Mesenchymal stem cell (in vitro differentiated cells and primary cell): ENCODE results near the gene SRPRB.

ENCODE experiments used
- DNase-seq: peaks from one replicate; pipeline ENCODE4 v3.0.0-alpha.2; 2013
- H2AFZ ChIP-seq: one replicate; pipeline ENCODE4 v1.6.1; 2013; ENCODE audit warnings: low read depth, mild to moderate bottlenecking, control low read depth, inconsistent platforms, low read length, moderate library complexity
- H2AK5ac ChIP-seq: 2 replicates; pipeline ENCODE4 v1.6.1; 2013; ENCODE audit warnings: low read length, moderate library complexity, mild to moderate bottlenecking, inconsistent platforms; ENCODE audit not compliant: severe bottlenecking
- H2BK120ac ChIP-seq: one replicate; pipeline ENCODE4 v1.6.1; 2013; ENCODE audit warnings: low read depth, mild to moderate bottlenecking, inconsistent platforms, low read length, moderate library complexity
- H2BK12ac ChIP-seq, 2 experiments: one replicate each; pipeline ENCODE4 v1.6.1; 2013; ENCODE audit warnings: inconsistent platforms in 2 of 2, low read length in 2 of 2, mild to moderate bottlenecking in 2 of 2, moderate library complexity in 2 of 2, control low read depth in 1 of 2
- H2BK15ac ChIP-seq: one replicate; pipeline ENCODE4 v1.6.1; 2013; ENCODE audit warnings: mild to moderate bottlenecking, low read depth, inconsistent platforms; ENCODE audit not compliant: poor library complexity, severe bottlenecking
- H2BK5ac ChIP-seq: 2 replicates; pipeline ENCODE4 v1.6.1; 2013; ENCODE audit warnings: low read depth, mild to moderate bottlenecking, low read length, control low read depth, inconsistent platforms; ENCODE audit not compliant: poor library complexity, severe bottlenecking
- H3K14ac ChIP-seq, 2 experiments: one replicate each; pipeline ENCODE4 v1.6.1; 2013; ENCODE audit warnings: inconsistent platforms in 2 of 2, low read length in 2 of 2, control low read depth in 1 of 2, mild to moderate bottlenecking in 1 of 2, moderate library complexity in 1 of 2
- H3K18ac ChIP-seq, 2 experiments: one replicate each; pipeline ENCODE4 v1.6.1; 2013; ENCODE audit warnings: inconsistent platforms in 2 of 2, low read length in 2 of 2, control low read depth in 1 of 2, low read depth in 1 of 2, mild to moderate bottlenecking in 1 of 2
- H3K23ac ChIP-seq, 2 experiments: one replicate each; pipeline ENCODE4 v1.6.1; 2013; ENCODE audit warnings: inconsistent platforms in 2 of 2, low read length in 2 of 2, mild to moderate bottlenecking in 2 of 2, moderate library complexity in 2 of 2, control low read depth in 1 of 2
- H3K27ac ChIP-seq: 2 replicates; pipeline ENCODE4 v1.5.1; 2013; ENCODE audit warnings: mild to moderate bottlenecking, moderate library complexity, low read length, control low read depth, inconsistent platforms; ENCODE audit not compliant: poor library complexity, severe bottlenecking
- H3K27me3 ChIP-seq, 2 experiments: 2 replicates each; pipeline versions ENCODE4 v1.6.1 to v1.7.0; 2013; ENCODE audit warnings: low read length in 2 of 2, mild to moderate bottlenecking in 2 of 2, moderate library complexity in 2 of 2, control low read depth in 1 of 2, inconsistent platforms in 1 of 2; ENCODE audit not compliant: control insufficient read depth in 1 of 2, insufficient read depth in 1 of 2
- H3K36me3 ChIP-seq, 2 experiments: 2 replicates each; pipeline versions ENCODE4 v1.6.1 to v1.7.0; 2013; ENCODE audit warnings: low read length in 2 of 2, control low read depth in 1 of 2, inconsistent platforms in 1 of 2, low read depth in 1 of 2, mild to moderate bottlenecking in 1 of 2; ENCODE audit not compliant: insufficient read depth in 2 of 2, control insufficient read depth in 1 of 2
- H3K4ac ChIP-seq, 2 experiments: one replicate each; pipeline ENCODE4 v1.6.1; 2013; ENCODE audit warnings: inconsistent platforms in 2 of 2, low read length in 2 of 2, mild to moderate bottlenecking in 2 of 2, moderate library complexity in 2 of 2, control low read depth in 1 of 2, low read depth in 1 of 2
- H3K4me1 ChIP-seq: 2 replicates; pipeline ENCODE4 v1.6.1; 2013; ENCODE audit warnings: low read depth, low read length, control low read depth; ENCODE audit not compliant: control insufficient read depth, insufficient read depth
- H3K4me2 ChIP-seq: 2 replicates; pipeline ENCODE4 v1.6.1; 2013; ENCODE audit warnings: low read length, mild to moderate bottlenecking, inconsistent platforms; ENCODE audit not compliant: poor library complexity, severe bottlenecking
- H3K4me3 ChIP-seq, 2 experiments: 2 replicates each; pipeline versions ENCODE4 v1.5.1 to v1.7.0; 2013; ENCODE audit warnings: low read length in 2 of 2, mild to moderate bottlenecking in 2 of 2, control low read depth in 1 of 2, low read depth in 1 of 2; ENCODE audit not compliant: insufficient read depth in 1 of 2
- H3K79me1 ChIP-seq: replicated peaks from 2 replicates; pipeline ENCODE4 v1.6.1; 2013; ENCODE audit warnings: mild to moderate bottlenecking, control low read depth, low read length, inconsistent platforms; ENCODE audit not compliant: poor library complexity, severe bottlenecking
- H3K9ac ChIP-seq: 2 replicates; pipeline ENCODE4 v1.7.0; 2013; ENCODE audit warnings: mild to moderate bottlenecking, low read length, moderate library complexity
- H3K9me3 ChIP-seq: 2 replicates; pipeline ENCODE4 v1.7.0; 2013; ENCODE audit warnings: mild to moderate bottlenecking, low read length; ENCODE audit not compliant: control insufficient read depth
- H4K8ac ChIP-seq: one replicate; pipeline ENCODE4 v1.6.1; 2013; ENCODE audit warnings: inconsistent platforms, mild to moderate bottlenecking, low read length, moderate library complexity
- H4K91ac ChIP-seq: one replicate; pipeline ENCODE4 v1.6.1; 2013; ENCODE audit warnings: mild to moderate bottlenecking, low read length, inconsistent platforms
- WGBS: methylation state at CpG from one replicate; pipeline ENCODE4 v1.1.7; 2013; ENCODE audit warnings: mixed read lengths; 5-methylcytosine and 5-hydroxymethylcytosine counted together

SRPRB gene

GRCh38 chr3:133832802-133833144 lies 27.2 kb downstream of the SRPRB start:
- no peak overlapping the region for H2BK5ac ChIP-seq
- no peak overlapping the region for H3K4me2 ChIP-seq
- H3K14ac ChIP-seq: peak overlapping the region in 1 of 2 experiments; percentile 6
- no peak overlapping the region for H4K8ac ChIP-seq
- no peak overlapping the region for H2AK5ac ChIP-seq
- no peak overlapping the region for H3K4me3 ChIP-seq
- H3K4me1 ChIP-seq: peaks cover 2% of the 10 kb centered on the region
- H3K18ac ChIP-seq: no peak overlapping the region
- no peak overlapping the region for H2AFZ ChIP-seq
- no peak overlapping the region for H2BK15ac ChIP-seq
- no peak for DNase-seq
- no peak overlapping the region for H3K23ac ChIP-seq
- H3K27ac ChIP-seq: no peak overlapping the region
- no peaks in the 10 kb centered on the region for H3K9me3 ChIP-seq
- no peak overlapping the region for H3K4ac ChIP-seq
- H4K91ac ChIP-seq: no peak overlapping the region
- WGBS: 92% methylated on average over 10 of the region's 10 CpGs
- no peak overlapping the region for H3K9ac ChIP-seq
- H3K27me3 ChIP-seq: peaks cover 10 to 12% of the 10 kb centered on the region in 2 experiments
- H2BK120ac ChIP-seq: no peak overlapping the region
- peaks cover 0 to 22% of the 10 kb centered on the region in 2 experiments for H3K36me3 ChIP-seq
- no peak overlapping the region for H2BK12ac ChIP-seq
- H3K79me1 ChIP-seq: no peaks in the 10 kb centered on the region

GRCh38 chr3:133833267-133833666 lies 27.7 kb downstream of the SRPRB start:
- no peak overlapping the region for H3K27ac ChIP-seq
- H3K9ac ChIP-seq: no peak overlapping the region
- no peak overlapping the region for H2AK5ac ChIP-seq
- no peak overlapping the region for H4K8ac ChIP-seq
- H3K27me3 ChIP-seq: peaks cover 11 to 12% of the 10 kb centered on the region in 2 experiments
- no peaks in the 10 kb centered on the region for H3K9me3 ChIP-seq
- no peak overlapping the region for H2BK120ac ChIP-seq
- no peak overlapping the region for H3K14ac ChIP-seq
- no peak overlapping the region for H3K4me3 ChIP-seq
- H3K79me1 ChIP-seq: no peaks in the 10 kb centered on the region
- H3K18ac ChIP-seq: no peak overlapping the region
- peaks cover 0 to 22% of the 10 kb centered on the region in 2 experiments for H3K36me3 ChIP-seq
- no peak overlapping the region for H2AFZ ChIP-seq
- DNase-seq: no peak
- H3K4ac ChIP-seq: no peak overlapping the region
- no peak overlapping the region for H4K91ac ChIP-seq
- peaks cover 2% of the 10 kb centered on the region for H3K4me1 ChIP-seq
- H2BK15ac ChIP-seq: no peak overlapping the region
- 74% methylated on average over 5 of the region's 5 CpGs for WGBS
- no peak overlapping the region for H2BK12ac ChIP-seq
- no peak overlapping the region for H2BK5ac ChIP-seq
- H3K23ac ChIP-seq: no peak overlapping the region
- no peak overlapping the region for H3K4me2 ChIP-seq

GRCh38 chr3:133833880-133834620 lies 28.4 kb downstream of the SRPRB start:
- Histone ChIP-seq H3K4me2 (no peak overlapping the region), H3K9me3 (no peaks in the 10 kb centered on the region), H2AK5ac (no peak overlapping the region), H3K23ac (no peak overlapping the region), H3K4ac (no peak overlapping the region), H3K27ac (no peak overlapping the region), H3K36me3 (peaks cover 0 to 26% of the 10 kb centered on the region in 2 experiments), H3K27me3 (peaks cover 11 to 12% of the 10 kb centered on the region in 2 experiments), H2BK120ac (no peak overlapping the region), H2BK12ac (no peak overlapping the region), H3K79me1 (no peaks in the 10 kb centered on the region), H2AFZ (no peak overlapping the region), H3K4me3 (no peak overlapping the region), H3K18ac (no peak overlapping the region), H2BK15ac (no peak overlapping the region), H4K8ac (no peak overlapping the region), H4K91ac (no peak overlapping the region), H3K4me1 (peaks cover 2% of the 10 kb centered on the region), H2BK5ac (no peak overlapping the region), H3K9ac (no peak overlapping the region), H3K14ac (no peak overlapping the region)
- 90% methylated on average over 11 of the region's 13 CpGs for WGBS
- DNase-seq: no peak

DNA sequence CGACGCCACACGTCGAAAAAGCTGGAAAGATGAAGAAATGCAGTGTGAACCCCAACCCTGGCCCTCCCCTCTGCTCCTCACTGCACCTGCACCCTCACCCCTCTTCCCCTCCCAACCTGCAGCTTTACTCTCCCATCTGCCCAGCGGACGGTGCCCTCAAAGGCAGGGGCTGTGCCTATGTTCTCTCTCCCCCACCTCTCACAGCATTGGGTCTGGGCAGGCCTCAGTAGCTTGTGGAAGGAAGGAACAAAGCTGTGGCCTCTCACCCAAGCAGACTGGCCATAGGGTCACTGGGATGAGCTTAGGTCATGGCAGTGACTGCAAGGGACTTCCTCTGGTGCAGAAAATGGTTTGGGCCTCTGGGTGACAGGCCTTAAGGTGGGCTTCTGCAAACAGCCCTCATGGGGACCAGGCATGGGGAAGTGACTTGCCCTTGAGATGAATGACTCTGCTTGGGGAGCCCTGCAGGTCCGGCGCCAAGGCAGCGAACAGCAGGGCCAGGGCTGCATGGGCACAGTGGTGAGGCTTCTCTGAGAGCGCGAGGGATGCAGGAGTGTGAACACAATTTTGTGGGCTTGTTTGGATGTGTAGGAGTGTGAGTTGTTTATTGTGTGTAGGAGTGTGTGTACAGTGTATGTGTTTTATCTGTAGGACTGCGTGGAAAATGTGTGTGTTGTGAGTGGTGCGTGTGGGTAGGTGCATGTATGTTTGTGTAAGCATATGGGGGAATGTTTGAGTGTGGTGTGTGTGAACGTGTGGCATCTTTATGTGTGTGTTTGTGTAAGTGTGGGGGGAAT lies 29.2 kb downstream of the SRPRB start:
- Histone ChIP-seq H3K14ac (peak overlapping the region in 1 of 2 experiments; percentile 14), H3K4me1 (peaks cover 2% of the 10 kb centered on the region), H2AK5ac (no peak overlapping the region), H3K23ac (no peak overlapping the region), H3K79me1 (no peaks in the 10 kb centered on the region), H3K4ac (no peak overlapping the region), H2BK5ac (no peak overlapping the region), H3K36me3 (peaks cover 0 to 31% of the 10 kb centered on the region in 2 experiments), H3K18ac (peak overlapping the region in 1 of 2 experiments; percentile 14), H3K27me3 (peaks cover 11 to 12% of the 10 kb centered on the region in 2 experiments), H2BK12ac (no peak overlapping the region), H3K9ac (no peak overlapping the region), H2BK15ac (no peak overlapping the region), H4K8ac (no peak overlapping the region), H4K91ac (no peak overlapping the region), H3K9me3 (no peaks in the 10 kb centered on the region), H2BK120ac (no peak overlapping the region), H3K4me2 (no peak overlapping the region), H3K4me3 (no peak overlapping the region), H3K27ac (no peak overlapping the region), H2AFZ (no peak overlapping the region)
- 95% methylated on average over 14 of the region's 14 CpGs for WGBS
- no peak for DNase-seq
